Hepatocyte (in vitro differentiated cells): Measurements from ENCODE around the gene LRRC32.

Experiments
- EZH2 ChIP-seq: fragments of 200-600 bp; sonication (generic); IDR thresholded peaks from 2 replicates; pipeline ENCODE4 v1.6.1; 2016; ENCODE audit warnings: antibody characterized with exemption, mild to moderate bottlenecking, borderline replicate concordance
- TF ChIP-seq, protein P1 (sequence below): fragments of 200-600 bp; sonication (generic); IDR thresholded peaks from 2 replicates; pipeline ENCODE4 v1.5.1; 2016; ENCODE audit warnings: antibody characterized with exemption, mild to moderate bottlenecking; ENCODE audit not compliant: poor library complexity

DNA sequence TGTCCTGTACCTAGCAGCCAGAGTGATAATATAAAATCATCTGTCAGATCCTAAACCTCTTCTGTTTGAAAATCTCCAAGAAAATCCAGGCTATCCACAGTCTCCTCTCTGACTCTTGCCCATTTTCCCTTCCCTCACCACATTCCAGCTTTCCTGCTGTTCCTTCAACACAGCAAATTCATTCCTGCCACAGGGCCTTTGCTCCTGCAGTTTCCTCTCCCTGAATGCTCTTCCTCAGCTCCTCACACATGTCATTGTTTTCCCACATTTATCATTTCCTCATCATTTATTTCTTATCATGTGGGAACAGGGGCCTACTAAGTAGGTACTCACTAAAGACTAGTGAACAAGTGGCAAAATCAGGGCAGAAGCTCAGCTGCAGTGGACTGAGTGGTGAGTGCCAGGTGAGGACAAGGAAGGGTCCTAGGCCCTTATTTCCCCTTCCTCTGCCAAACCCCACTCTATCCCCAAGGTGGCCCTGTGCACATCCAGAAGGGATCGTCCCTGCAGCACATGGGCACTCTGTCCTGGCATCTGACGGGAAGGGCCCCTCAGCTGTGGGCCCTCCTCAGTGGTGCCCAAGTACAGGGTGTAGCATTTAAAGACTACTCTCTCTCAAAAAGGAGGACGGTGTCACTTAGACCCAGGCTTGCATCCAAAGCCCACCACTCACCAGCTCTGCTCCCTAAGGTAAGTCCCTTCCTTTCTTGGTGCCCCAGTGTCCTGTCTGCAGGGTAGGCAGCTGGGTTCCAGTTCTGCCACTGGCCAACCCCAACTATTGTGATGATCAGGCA, 2.0 kb downstream of the LRRC32 start:
- TF ChIP-seq, protein P1, sequence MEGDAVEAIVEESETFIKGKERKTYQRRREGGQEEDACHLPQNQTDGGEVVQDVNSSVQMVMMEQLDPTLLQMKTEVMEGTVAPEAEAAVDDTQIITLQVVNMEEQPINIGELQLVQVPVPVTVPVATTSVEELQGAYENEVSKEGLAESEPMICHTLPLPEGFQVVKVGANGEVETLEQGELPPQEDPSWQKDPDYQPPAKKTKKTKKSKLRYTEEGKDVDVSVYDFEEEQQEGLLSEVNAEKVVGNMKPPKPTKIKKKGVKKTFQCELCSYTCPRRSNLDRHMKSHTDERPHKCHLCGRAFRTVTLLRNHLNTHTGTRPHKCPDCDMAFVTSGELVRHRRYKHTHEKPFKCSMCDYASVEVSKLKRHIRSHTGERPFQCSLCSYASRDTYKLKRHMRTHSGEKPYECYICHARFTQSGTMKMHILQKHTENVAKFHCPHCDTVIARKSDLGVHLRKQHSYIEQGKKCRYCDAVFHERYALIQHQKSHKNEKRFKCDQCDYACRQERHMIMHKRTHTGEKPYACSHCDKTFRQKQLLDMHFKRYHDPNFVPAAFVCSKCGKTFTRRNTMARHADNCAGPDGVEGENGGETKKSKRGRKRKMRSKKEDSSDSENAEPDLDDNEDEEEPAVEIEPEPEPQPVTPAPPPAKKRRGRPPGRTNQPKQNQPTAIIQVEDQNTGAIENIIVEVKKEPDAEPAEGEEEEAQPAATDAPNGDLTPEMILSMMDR: no peak
- no peak for TF ChIP-seq EZH2
